ENCODE results near the gene GDPD5. TPM values are rescaled to one million over a fixed set of nuclear protein-coding genes. Genes with fewer than 3 reads are reported as not detected.

GDPD5 gene
- total and polyA plus RNA-seq, 2 donors (not counting 1 experiment from before 2014, with no cell fraction given): 2.5 to 3.1 TPM

GRCh38 chr11:75491465-75491864 is 34.3 kb downstream of the GDPD5 start:
- H3K27ac ChIP-seq (ENCODE audit: insufficient read depth, low read length): no peak overlapping the region
- no peaks in the 10 kb centered on the region for H3K9me3 ChIP-seq (ENCODE audit: control insufficient read depth, insufficient read depth, low read depth, low read length)
- H3K9ac ChIP-seq (ENCODE audit: insufficient read depth, low read length): no peak overlapping the region
- no peak for TF ChIP-seq CTCF (conservative IDR thresholded peaks at IDR 0.05 in 1 of 2, IDR thresholded peaks at IDR 0.05 in 1 of 2; ENCODE audit: low read depth in 1 of 2, low read length in 2 of 2)
- TF ChIP-seq EZH2 (IDR thresholded peaks at IDR 0.05; ENCODE audit: low read length, missing control alignments): no peak
- H3K4me2 ChIP-seq (ENCODE audit: extremely low read depth, insufficient read depth, low read length): no peak overlapping the region
- no peaks in the 10 kb centered on the region for H3K4me1 ChIP-seq (ENCODE audit: control insufficient read depth, extremely low read depth, insufficient read depth, low read length)
- no peaks in the 10 kb centered on the region for H3K79me2 ChIP-seq (ENCODE audit: control insufficient read depth, insufficient read depth, low read length)
- H3K36me3 ChIP-seq (ENCODE audit: control insufficient read depth, insufficient read depth, low read length): no peaks in the 10 kb centered on the region
- no peaks in the 10 kb centered on the region for H4K20me1 ChIP-seq (ENCODE audit: control insufficient read depth, extremely low read depth, insufficient read depth, low read length)
- H3K4me3 ChIP-seq (replicated peaks in 1 of 4; ENCODE audit: control extremely low read depth in 1 of 4, insufficient read depth in 1 of 4, low read depth in 3 of 4, low read length in 4 of 4): no peak overlapping the region
- peaks cover 2% of the 10 kb centered on the region for H3K27me3 ChIP-seq (ENCODE audit: control insufficient read depth, insufficient read depth, low read length)
- no peak overlapping the region for H2AFZ ChIP-seq (ENCODE audit: low read length)
- no peak for DNase-seq (ENCODE audit: low read depth in 2 of 2)

- H4K20me1 ChIP-seq (ENCODE audit: control insufficient read depth, extremely low read depth, insufficient read depth, low read length): no peaks in the 10 kb centered on the region
- peak in 1 of 2 donors; percentile 68 for DNase-seq (ENCODE audit: low read depth in 2 of 2)
- no peak overlapping the region for H3K4me3 ChIP-seq (replicated peaks in 1 of 4; ENCODE audit: control extremely low read depth in 1 of 4, insufficient read depth in 1 of 4, low read depth in 3 of 4, low read length in 4 of 4)
- no peak overlapping the region for H2AFZ ChIP-seq (ENCODE audit: low read length)
- no peak overlapping the region for H3K9ac ChIP-seq (ENCODE audit: insufficient read depth, low read length)
- no peak overlapping the region for H3K27ac ChIP-seq (ENCODE audit: insufficient read depth, low read length)
- no peaks in the 10 kb centered on the region for H3K9me3 ChIP-seq (ENCODE audit: control insufficient read depth, insufficient read depth, low read depth, low read length)
- no peaks in the 10 kb centered on the region for H3K79me2 ChIP-seq (ENCODE audit: control insufficient read depth, insufficient read depth, low read length)
- peaks cover 4% of the 10 kb centered on the region for H3K27me3 ChIP-seq (ENCODE audit: control insufficient read depth, insufficient read depth, low read length)
- H3K4me2 ChIP-seq (ENCODE audit: extremely low read depth, insufficient read depth, low read length): no peak overlapping the region
- no peaks in the 10 kb centered on the region for H3K36me3 ChIP-seq (ENCODE audit: control insufficient read depth, insufficient read depth, low read length)
- no peak for TF ChIP-seq EZH2 (IDR thresholded peaks at IDR 0.05; ENCODE audit: low read length, missing control alignments)
- TF ChIP-seq CTCF (conservative IDR thresholded peaks at IDR 0.05 in 1 of 2, IDR thresholded peaks at IDR 0.05 in 1 of 2; ENCODE audit: low read depth in 1 of 2, low read length in 2 of 2): no peak
- no peaks in the 10 kb centered on the region for H3K4me1 ChIP-seq (ENCODE audit: control insufficient read depth, extremely low read depth, insufficient read depth, low read length)
These were observed 35.2 kb downstream of the GDPD5 start for GRCh38 chr11:75490221-75491181.

- no peak overlapping the region for H3K27ac ChIP-seq (ENCODE audit: insufficient read depth, low read length)
- H3K4me2 ChIP-seq (ENCODE audit: extremely low read depth, insufficient read depth, low read length): no peak overlapping the region
- H3K79me2 ChIP-seq (ENCODE audit: control insufficient read depth, insufficient read depth, low read length): no peaks in the 10 kb centered on the region
- no peaks in the 10 kb centered on the region for H4K20me1 ChIP-seq (ENCODE audit: control insufficient read depth, extremely low read depth, insufficient read depth, low read length)
- H3K9ac ChIP-seq (ENCODE audit: insufficient read depth, low read length): no peak overlapping the region
- DNase-seq (ENCODE audit: low read depth in 2 of 2): no peak
- peaks cover 4% of the 10 kb centered on the region for H3K27me3 ChIP-seq (ENCODE audit: control insufficient read depth, insufficient read depth, low read length)
- H2AFZ ChIP-seq (ENCODE audit: low read length): no peak overlapping the region
- no peak for TF ChIP-seq CTCF (conservative IDR thresholded peaks at IDR 0.05 in 1 of 2, IDR thresholded peaks at IDR 0.05 in 1 of 2; ENCODE audit: low read depth in 1 of 2, low read length in 2 of 2)
- TF ChIP-seq EZH2 (IDR thresholded peaks at IDR 0.05; ENCODE audit: low read length, missing control alignments): no peak
- no peaks in the 10 kb centered on the region for H3K4me1 ChIP-seq (ENCODE audit: control insufficient read depth, extremely low read depth, insufficient read depth, low read length)
- no peaks in the 10 kb centered on the region for H3K36me3 ChIP-seq (ENCODE audit: control insufficient read depth, insufficient read depth, low read length)
- no peak overlapping the region for H3K4me3 ChIP-seq (replicated peaks in 1 of 4; ENCODE audit: control extremely low read depth in 1 of 4, insufficient read depth in 1 of 4, low read depth in 3 of 4, low read length in 4 of 4)
- no peaks in the 10 kb centered on the region for H3K9me3 ChIP-seq (ENCODE audit: control insufficient read depth, insufficient read depth, low read depth, low read length)
These were observed 38.4 kb downstream of the GDPD5 start for GRCh38 chr11:75487365-75487764.

All from fibroblast of lung (primary cell).